Stimulated activated naive CD8-positive, alpha-beta T cell treated with anti-CD3 and anti-CD28 coated beads, Interleukin-15, Interleukin-2, amounts not matched to agents 100 U/mL and 50 U/mL, for 24 hours (primary cell): ENCODE data around the gene MOV10L1.
A peak's percentile ranks its signal among the peaks of the same experiment; 100 is the strongest.

Experiments
- ATAC-seq: fragments of 150-1000 bp; cut with Tn5 transposase; one replicate; pipeline ENCODE4 v1.10.0; 2021
- DNase-seq: peaks from one replicate; pipeline ENCODE4 v3.0.0; 2021

MOV10L1 gene

GRCh38 chr22:50089682-50090411 is at the start of gene MOV10L1:
TSS of gene MOV10L1 (plus strand) at chr22:50090006. CDS start at chr22:50090089, 83 bp downstream.
- DNase-seq (peak; percentile 27), ATAC-seq (no peak)

GRCh38 chr22:50040717-50041116 is 49.1 kb upstream of the MOV10L1 start:
- ATAC-seq, result no peak

GRCh38 chr22:50041361-50042065 is 48.3 kb upstream of the MOV10L1 start:
- DNase-seq (no peak), ATAC-seq (no peak)

More at GRCh38 chr22:50040717-50041116, 49.1 kb upstream of the MOV10L1 start:
- no peak for DNase-seq

- ATAC-seq, result no peak
These were observed 45.2 kb upstream of the MOV10L1 start for GRCh38 chr22:50044485-50045118.

DNA sequence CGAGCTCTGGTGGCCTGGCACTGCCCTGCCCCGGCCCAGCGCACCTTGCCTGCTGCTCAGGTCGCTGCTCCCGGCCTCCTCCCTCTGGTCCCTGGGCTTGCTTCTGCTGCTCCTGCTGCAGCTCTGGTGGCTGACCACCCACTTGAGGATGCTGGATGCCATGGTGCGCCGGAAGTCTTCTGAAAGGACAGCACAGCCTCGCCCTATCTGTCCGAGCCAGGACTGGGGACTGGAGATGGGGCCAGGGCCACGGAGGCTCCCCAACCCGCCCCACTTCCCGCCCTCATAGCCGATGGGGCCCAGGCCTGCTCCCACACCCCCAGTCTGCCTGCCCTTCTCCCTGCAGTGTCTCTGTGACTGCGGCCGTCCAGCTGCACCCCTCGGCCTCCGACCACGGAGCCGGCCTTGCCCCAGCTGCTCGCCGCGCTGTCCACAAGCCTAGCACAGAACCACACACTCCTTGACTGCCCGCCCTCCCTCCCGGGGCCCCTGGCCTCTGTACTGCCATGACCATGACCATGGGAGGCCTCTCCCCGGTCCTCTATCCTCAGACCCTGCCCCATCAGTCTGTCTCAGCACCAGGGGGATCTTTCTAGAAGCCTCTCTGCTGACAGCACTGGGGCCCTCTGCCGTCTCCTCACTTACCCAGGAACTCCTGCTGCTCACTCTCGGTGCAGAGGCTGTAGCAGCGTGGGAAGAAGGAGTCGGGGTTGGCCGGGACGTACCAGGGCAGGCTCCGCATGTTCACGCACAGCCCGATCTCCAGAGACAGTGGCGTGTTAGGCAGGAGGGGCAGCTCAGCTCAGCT is 44.4 kb upstream of the MOV10L1 start:
- no peak for DNase-seq
- no peak for ATAC-seq

More at GRCh38 chr22:50044485-50045118, 45.2 kb upstream of the MOV10L1 start:
- no peak for DNase-seq

DNA sequence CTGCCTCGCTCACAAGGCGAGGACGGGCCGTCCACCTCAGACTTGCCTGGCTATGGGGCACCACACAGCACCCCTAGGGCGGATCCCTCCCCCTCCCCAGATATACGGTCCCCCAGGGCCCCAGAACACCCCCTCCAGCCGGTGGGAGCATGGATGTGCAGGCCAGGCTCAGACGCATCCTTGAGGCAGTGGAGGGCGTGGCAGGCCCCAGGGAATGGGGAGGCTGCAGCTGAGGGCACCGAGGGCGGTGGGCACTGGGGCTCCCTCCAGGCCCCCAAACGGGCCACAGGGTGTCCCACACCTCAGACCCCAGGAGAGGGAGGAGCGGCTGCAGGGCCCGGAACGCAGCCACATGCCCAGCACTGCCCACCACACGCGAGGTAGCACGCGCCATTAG is 43.8 kb upstream of the MOV10L1 start:
- DNase-seq (no peak), ATAC-seq (no peak)

DNA sequence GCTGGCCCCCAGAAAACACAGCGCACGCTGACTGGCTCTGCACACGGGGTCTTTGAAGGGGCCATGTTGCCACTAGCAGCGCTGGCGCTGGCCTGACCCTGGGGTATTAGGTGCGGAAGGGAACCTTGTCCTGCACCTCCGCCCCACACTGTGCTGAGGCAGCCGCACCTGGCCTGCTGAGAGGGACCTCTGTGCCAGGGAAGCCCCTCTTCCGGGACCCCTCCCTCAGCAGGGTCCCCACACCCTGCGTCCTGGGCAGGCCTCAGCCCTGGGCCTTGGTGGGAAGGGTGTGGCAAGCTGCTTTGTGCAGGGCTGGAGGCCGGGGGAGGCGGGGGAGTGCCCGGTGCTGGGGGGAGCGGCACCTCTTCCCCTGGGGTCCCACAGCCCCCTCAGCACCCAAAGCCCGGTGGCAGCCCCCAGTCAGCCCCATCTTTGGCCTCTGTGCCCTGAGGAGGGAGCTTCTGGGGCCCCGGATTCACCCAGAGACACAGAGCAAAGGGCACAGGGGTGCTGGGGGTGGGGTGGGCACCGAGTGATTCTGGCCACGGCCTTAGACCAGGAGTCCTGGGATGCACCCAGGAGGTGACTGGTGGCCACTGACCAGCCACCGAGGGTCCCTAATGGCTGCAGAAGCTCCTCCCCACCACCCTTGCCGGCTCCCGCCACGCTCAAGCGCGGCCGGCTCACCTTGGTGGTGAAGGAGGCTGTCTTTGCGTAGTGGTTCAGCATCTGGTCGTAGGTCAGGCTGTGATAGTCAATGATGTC is 43.1 kb upstream of the MOV10L1 start:
- DNase-seq (no peak), ATAC-seq (no peak)

DNA sequence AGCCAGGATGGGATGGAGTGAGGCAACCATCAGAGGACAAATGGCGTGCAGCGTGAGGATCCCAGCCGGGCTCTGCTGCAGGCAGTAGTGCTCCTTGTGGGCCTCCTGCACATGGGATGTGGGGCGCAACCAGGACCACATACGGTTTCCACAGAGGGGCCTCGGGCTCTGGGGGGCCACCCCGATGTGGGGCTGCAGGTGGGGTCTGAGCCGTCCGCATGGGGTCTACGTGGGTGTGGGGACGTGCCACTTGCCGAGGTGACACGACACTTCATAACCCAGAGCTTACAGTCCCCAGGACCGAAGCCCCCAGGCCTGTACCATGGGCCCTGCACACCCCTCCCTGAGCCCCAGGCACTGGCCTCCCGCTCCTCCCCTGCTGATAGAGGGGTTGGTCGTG is 42.5 kb upstream of the MOV10L1 start:
- DNase-seq (no peak), ATAC-seq (no peak)

DNA sequence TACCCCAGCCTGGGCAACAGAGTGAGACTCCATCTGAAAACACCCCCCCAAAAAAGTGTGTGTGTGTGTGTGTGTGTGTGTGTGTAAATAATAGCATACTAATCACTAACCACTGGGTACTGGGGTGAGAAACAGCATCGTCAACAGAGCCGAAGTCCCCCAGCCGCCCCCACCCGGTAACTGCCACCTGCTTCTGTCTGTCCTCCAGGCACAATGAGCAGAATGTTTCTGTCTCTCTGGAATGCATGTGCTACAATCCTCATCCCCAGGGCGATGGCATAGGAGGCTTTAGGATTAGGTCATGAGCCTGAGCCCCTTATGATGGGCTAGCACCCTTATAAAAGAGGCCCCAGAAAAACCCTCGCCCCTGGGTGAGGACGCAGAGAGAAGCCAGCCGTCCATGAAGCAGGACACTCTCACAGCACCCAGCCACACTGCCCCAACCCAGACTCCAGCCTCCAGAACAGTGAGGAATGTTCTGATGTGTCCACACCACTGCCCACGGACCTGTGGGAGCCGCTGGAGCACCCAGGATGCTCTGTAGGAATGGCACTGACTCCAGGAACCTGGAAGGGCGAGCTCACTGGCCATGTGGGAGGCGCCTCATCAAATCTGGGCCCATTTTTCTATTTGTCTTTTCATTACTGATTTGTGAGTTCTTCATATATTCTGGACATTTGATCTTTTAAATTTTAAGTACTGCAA is 41.6 kb upstream of the MOV10L1 start:
- DNase-seq (no peak), ATAC-seq (no peak)

DNA sequence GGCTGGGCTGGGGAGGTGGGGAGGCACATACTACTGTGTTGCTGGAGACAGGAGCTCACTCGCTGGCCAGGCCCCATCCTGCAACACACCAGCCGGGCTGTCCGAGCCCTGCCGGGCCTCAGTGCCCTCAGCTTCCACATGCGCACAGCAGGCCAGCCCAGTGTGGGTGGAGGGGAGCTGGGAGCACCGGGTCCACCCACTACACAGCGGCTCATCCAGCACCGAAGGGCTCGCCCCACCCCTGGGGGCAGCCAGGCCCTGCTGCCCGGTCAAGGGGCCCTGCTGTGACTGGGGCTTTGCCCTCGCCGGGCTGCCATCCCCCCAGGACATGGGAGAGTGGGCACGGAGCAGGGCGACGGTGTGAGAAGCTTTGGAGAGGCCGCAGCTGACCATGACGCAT is 41.0 kb upstream of the MOV10L1 start:
- no peak for DNase-seq
- ATAC-seq, result no peak

GRCh38 chr22:50049299-50050195 is 40.3 kb upstream of the MOV10L1 start:
- no peak for ATAC-seq
- no peak for DNase-seq

DNA sequence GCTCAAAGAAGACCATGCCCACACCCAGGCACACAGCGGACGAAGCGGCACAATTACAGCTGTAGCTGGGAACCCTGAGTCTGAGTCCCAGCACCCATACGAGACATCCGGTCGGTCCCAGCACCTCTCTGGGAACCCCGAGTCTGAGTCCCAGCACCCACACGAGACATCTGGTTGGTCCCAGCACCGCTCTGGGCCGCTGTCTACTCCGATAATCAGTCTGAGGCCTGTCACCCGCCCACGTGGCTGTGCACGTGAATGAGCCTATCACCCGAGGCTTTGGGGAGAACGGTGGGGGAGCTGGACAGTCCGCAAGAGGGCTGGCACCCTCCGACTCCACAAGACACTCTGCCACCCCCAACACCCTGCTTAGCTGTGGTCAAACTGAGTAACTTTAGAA is 37.9 kb upstream of the MOV10L1 start:
- no peak for DNase-seq
- no peak for ATAC-seq

- ATAC-seq (no peak), DNase-seq (no peak)
These were observed 35.9 kb upstream of the MOV10L1 start for GRCh38 chr22:50053861-50054260.

DNA sequence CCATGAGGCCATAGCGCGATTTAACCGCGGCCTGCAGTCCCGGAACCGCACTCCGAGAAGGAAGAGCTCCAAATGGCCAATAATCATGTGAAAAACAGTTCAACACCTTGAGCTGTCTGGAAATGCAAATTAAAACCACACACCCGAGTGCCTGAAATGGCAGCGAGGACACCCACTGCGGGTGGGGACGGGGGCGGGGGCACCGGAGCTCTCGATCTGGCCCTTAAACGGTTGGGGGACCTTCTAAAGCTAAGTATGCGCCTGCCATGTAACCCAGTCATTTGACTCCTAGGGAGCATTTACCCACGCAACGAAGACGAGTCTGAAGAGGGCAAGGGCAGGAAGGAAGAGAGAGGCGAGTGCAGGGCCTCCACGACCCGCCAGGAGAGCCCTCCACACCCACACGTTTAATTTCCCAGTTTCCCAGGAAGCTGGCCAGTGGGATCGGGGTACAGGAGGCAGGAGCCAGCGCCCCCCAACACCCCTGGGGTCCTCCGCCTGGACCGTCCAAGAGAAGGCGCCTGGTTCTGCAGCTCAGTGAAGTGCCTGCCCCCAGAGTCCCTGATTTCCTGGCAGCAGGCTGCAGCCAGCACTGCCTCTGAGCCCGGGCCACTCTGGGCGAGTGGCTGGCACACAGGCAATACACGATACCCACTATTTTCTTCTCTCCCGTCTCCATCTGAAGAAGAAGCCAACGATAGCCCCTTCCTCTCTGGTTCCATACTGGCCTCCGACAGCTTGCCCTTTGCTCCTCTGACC is 33.4 kb upstream of the MOV10L1 start:
- no peak for ATAC-seq
- DNase-seq, result no peak

- no peak for ATAC-seq
- no peak for DNase-seq
These were observed 32.3 kb upstream of the MOV10L1 start for GRCh38 chr22:50057278-50058060.

- peak; percentile 45 for ATAC-seq
- DNase-seq, result no peak
These were observed 31.5 kb upstream of the MOV10L1 start, which contains the start of gene TTLL8 for GRCh38 chr22:50058061-50058905. TSS of gene TTLL8 (minus strand) at chr22:50058298.
